GM18867 (cell line): ENCODE data around the gene DPY19L2.
"Not testable (repeated sequence)": the region's sequence is repeated elsewhere in the genome, so short reads cannot be mapped to it uniquely, and the experiment has no call there.

ENCODE experiments used
- ATAC-seq: cut with Tn5 transposase; IDR thresholded peaks from one replicate; pipeline ENCODE4 v1.9.1; 2021; ENCODE audit warnings: mild to moderate bottlenecking, moderate library complexity; ENCODE audit not compliant: unreplicated experiment

The DPY19L2 gene

DNA sequence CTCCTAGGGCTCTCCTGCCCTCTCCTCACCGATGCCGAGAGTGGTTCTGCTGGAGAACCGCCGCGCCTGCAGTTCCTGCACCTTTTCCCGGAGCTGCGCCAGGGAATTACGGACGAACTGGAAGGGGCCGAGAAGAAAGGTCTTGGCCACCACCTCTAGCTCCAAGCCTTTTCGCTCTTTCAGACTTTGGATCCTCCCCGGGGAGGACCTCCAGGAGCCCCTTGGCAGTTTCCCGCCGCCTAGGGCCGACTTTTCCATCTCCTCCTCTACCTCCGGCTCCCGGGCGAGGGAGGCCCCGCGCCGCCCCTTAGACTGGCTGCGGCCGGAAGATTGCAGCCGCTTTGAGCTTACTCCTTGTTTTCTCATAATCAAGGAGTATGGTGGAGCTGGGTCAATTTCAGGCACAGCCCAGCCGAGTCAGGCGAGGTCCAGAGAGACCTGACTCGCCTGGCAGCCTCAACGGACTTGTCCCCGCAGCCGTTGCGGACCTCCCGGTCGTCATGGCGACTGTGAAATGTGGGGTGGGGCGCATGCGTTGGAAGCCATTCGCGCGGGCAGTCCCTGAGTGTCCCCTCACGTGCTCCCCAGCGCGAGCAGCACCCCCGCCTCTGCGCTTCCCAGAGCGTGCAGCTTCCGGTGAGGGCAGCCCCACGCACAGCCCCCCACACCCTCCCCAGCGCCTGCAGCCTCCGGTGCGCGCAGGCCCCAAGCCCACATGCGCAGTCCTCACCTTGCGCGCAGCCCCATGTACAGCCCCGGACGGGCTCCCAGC is at the start of gene DPY19L2:
Gene DPY19L2 (minus strand): TSS at position 466 of the 772 bp plus-strand sequence. CDS start 100 bp downstream, at position 366.
- ATAC-seq: no peak

DNA sequence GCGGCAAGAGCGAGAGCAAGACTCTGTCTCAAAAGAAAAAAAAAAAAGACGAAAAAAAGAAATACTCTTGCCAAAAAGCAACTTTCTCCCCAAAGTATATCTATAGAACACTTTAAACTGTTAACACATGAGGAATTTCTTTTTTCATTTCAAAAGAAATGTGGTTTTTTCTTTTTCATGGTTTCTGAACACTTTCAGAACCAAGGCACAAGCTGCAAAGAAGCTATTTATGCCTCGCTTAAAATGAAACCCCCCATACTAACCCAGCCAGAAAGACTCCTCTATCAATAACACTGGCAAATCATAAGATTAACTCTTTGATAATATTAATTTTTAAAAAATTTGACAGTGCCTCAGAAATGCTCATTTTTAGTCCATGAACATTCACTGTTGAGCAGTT is 48.6 kb upstream of the DPY19L2 start:
- not testable (repeated sequence) for ATAC-seq

DNA sequence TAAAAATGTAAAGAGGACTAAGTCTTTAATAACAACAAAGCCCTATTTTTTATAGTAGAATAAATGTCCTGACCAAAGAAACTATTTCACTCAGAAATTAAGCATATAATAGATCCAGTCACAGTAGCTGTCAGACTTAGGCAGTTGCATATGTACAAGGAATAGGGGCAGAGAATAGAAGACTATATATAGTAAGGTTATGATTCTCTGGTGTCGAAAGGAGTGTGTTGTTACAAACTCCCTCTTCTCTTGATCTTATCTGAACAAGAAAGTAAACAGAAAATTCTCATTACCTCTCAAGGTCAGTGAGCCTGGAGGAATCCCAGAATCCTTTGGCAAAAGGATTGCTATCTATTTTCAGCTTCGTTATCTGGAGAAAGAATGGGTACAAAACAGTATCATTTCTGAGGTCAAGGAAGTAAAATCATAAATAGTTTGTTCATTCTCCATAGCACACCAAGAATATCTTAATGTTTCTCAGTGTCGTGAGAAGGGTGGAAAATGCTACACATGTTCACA is 46.9 kb upstream of the DPY19L2 start:
- ATAC-seq: not testable (repeated sequence)

DNA sequence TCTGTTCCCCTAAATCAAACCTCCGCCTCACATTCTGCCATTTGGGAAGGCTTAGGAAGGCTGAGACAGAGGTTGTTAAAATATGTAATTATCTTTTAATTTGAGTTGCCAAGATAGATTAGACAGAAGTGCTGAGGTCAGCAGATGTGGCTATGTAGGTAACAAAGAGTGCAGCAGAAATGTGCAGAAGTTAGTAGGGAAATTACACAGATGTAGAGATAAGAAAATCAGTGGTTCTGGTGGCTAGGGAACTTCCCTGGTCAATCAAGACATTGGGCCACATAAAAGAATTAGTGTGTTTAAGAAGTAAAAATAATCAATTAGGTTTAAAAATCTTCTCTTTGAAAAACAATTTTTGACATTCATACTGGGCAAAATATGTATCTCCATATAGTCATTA is 46.1 kb upstream of the DPY19L2 start:
- not testable (repeated sequence) for ATAC-seq

DNA sequence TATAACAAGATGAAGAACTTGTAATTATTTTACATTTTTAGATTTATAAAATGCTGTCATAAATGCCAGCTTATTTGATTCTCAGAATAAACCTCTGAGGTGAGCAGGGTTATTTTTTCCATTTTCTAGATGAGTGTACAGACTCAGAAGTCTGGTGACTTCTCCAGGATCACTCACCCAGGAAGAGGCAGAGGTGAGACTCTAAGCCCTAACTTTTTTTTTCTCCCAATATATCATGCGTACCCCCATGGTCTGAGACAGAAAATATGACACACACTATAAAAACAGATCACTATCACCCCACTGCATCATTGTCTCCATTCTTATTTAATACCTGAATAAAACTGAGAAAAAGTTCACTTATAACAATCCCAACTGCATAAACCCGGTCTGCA is 45.4 kb upstream of the DPY19L2 start:
- not testable (repeated sequence) for ATAC-seq

DNA sequence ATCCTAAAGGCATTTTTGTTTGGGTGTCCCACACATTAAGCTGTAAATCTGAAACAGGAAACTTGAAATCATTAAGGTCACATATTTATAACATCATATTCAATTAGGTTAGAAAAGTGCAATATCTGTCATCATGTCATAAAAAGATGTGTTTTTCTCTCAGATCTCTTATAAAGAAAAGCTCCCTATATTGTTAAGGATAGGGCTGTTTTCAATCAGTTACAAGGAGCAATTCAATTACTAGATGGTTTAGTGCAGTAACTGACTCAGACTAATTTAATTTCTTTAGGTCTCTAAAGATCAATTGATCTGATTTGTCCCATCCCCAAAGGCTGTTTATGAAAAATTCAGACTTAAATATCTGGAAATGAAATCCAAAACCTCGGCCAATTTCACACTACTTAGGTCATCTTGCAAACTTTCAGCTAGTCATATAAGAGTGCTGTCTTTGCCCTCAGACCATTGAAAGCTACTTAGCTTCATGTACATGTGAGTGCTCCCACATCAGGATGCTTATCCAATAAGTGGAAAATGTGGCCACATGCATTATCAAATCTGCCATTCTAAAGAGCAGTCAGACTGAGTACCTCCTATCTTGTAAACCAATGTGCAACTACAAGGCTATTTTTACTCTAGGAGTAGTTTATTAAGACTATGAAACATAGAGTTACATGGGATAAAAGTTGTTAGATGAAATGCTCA is 44.8 kb upstream of the DPY19L2 start:
- not testable (repeated sequence) for ATAC-seq

DNA sequence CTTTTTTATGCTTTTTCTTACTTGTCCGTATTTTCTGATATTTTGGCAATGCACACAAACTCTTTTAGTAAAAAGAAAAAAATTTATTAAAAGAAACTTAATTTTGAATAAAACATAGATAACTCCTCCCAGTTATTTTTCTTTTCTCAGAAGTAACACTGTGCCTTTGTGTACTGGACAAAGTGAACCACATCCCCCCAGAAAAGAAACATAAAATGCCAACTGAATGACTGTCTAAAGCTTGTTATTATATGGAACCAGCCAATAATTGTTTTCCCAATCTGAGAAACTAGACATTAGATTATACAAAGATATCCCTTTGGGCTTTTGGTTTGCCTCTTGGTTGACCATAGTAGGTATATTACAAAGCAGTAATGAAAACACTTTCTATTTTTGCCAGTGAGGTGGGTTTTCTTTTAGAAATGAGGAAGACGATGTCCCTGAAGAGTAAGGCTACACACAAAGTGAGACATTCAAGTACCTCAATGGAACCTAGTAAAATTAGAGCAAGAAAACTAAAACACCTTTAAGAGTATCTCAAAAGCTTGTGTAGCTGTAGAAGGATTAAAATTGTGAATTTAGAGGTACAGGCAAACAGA is 44.2 kb upstream of the DPY19L2 start:
- ATAC-seq: peak; percentile 42

DNA sequence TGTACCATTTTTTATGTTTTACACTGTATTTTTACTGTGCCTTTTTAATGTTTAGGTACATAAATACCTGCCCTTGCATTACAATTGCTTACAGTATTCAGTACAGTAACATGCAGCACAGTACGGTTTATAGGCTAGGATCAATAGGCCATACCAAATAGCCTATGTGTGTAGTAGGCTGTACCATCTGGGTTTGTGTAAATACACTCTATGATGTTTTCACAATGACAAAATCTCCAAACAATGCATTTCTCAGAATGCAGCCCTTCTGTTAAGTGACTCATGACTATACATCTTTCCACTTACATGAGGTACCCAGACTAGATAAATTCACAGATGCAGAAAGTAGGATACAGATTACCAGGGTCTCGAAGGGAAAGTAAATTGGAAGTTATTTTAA is 43.0 kb upstream of the DPY19L2 start:
- ATAC-seq: not testable (repeated sequence)

DNA sequence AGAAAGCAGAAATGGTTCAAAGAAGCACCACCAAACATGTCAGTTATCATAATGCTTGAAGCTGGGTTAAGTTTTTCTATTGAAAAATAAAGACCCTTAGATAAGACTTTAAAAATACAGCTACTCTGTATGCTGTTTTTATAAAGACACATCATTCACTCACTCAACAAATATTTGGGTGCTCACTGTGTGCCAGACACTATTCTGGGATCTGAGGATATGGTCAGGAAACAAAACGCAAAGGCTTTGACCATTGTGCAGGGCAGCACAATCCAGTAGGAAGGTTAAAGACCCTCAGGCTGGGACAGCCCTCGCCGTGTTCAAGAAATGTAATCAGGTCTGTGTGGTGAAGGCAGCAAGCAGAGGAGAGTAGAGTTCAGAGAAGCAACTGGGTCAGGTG is 38.0 kb upstream of the DPY19L2 start:
- ATAC-seq: no peak

DNA sequence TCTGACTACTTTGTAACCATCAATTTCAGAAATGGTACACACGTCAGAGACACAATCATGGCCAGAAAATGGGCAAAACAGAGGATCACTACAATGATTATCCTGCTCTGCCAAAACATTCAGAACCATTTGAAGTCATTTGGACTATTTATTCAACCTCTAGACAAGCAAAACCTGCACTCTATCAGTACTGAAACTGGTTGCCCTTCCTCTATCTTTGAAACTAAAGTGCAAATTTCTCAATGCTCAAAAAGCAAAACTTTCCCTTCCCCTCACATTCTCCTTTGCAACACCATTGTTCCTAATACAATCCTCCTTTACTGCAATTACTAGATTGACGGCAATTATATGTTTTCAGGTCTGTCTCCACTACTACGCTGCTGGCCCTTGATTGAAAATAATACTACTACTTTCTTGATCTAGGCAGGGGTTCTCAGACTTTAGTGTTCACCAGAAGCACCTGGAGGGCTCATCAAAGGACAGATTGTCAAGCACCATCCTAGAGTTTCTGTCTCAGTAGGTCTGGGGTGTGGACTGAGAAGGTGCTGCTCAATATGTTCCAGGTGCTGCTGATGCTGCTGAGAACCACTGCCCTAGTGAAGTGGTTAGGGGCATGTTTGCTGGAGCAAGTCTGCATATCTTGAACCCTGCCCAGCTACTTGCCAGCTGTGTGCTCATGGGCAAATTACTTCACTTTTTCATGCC is 31.5 kb upstream of the DPY19L2 start:
- peak; percentile 73 for ATAC-seq

DNA sequence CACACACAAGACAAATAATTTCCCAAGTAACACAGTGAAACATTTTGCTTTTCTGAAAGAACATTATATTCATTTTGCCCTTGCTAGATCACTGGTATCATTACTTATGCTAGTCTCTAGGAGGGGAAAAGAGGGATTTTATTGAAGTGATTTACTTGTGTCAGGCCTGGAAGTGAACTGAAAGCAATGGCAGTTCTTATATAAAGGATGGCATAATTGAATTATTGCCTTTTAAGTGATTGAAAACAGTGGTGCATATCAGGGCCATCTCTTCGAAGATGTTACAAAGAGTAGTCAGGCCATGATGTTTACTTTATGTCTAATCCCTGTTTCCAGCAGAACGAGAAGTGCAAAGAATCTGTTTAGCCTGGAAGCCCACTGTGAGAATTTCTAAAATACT is 30.7 kb upstream of the DPY19L2 start:
- not testable (repeated sequence) for ATAC-seq

DNA sequence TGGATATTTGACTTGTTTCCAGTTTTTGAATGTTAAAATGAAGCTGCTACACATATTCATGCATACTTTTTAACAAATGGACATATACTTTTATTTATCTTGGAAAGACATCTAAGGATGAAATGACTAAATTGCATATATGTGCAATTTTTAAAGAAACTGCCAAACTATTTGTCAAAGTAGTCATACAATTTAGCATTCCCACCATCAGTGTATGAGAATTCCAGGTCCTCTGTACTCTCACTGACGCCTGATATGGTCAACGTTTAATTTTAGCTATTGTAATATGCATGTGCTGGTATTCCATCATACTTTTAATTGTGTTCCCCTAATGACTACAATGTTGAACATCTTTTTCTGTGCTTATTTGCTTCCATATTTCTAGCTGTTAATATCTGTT is 22.5 kb upstream of the DPY19L2 start:
- not testable (repeated sequence) for ATAC-seq

DNA sequence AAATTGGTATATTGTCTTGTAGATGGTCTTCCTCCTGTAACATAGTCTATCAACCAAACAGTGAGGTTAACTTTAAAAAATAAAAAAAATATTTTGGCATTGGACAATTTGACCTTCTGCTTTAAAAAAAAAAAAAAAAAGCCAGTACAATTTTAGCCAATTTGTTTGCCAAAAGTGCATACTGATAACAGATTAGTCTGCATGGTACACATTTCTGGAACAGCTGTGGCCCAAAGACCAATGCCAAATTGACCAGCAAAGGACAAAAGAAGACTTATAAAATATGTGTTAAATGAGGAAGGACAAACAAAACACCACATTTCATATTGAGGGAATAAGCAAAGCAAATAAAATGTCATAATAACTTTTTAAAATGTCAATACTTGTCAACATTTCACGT is 20.8 kb upstream of the DPY19L2 start:
- ATAC-seq: not testable (repeated sequence)

DNA sequence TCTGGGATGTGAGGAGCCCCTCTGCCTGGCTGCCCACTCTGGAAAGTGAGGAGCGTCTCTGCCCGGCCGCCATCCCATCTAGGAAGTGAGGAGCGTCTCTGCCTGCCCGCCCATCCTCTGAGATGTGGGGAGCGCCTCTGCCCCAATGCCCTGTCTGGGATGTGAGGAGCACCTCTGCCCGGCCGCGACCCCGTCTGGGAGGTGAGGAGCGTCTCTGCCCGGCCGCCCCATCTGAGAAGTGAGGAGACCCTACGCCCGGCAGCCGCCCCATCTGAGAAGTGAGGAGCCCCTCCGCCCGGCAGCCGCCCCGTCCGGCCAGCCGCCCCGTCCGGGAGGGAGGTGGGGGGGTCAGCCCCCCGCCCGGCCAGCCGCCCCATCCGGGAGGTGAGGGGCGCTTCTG is 18.3 kb upstream of the DPY19L2 start:
- ATAC-seq: not testable (repeated sequence)

DNA sequence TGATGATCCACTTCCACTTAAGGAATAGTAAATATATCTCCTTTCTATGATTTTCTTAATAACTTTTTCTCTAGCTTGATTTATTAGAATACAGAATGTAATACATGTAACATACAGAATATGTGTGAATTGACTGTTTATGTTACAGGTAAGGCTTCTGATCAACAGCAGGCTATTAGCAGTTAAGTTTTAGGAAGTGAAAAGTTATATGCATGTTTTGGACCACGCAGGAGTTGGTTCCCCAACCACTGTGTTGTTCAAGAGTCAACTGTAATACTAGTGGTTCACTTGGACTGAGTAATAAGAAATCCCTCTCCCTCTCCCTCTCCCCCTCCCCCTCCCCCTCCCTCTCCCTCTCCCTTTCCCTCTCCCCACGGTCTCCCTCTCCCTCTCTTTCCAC is 17.5 kb upstream of the DPY19L2 start:
- not testable (repeated sequence) for ATAC-seq

DNA sequence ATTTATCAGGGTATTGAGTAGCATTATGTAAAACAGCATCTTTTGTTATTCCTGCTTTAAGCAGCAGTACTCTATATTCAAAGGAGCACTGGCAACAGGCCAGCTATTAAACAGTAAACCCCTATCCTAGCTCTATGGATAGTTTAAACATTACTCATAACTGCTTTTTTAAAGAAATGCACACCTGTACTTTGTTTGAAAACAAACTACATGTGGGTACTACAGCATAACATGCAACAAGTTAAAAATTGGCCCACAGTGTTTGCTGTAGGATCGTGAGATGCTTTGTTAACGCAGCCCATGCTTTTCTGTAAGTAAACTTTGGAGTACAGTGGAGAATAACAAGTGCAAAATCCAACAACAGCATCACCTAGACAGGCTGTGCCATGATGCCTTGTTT is 14.3 kb upstream of the DPY19L2 start:
- not testable (repeated sequence) for ATAC-seq

DNA sequence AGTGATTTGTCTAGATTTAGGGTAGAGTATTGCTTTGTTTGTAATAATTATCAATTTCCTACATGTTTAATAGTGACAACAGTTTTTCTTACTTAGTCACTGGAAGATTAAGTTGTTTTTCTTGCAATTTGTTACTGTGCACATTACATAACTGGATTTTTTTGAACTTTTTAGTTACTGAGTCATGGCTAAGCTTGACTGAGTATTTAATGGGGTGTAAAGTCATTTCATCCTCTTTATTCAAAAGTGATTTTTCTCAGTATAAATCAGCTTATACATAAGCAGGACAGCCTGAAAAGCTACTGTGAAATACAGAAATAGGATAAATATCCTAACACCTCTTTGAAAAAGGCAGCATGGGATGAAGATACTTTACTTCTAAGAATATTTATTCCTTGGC is 12.5 kb upstream of the DPY19L2 start:
- ATAC-seq: not testable (repeated sequence)

DNA sequence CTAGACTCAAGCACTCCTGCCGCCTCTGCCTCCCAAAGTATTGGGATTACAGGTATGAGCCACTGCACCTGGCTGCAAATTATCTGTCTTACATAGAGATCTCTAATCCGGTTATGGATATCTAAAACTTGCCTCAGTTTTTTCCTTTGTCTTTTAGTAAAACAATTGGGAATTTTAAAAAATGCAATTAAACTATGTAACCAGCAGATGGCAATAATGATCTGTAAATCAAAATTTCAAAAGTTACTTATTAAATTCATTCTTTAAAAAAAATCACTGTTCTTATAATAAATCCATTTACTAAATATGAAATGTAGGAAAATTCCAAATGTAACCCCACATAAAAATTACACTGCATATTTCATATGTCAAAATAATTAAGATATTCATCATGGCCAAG is 4.3 kb upstream of the DPY19L2 start:
- not testable (repeated sequence) for ATAC-seq

DNA sequence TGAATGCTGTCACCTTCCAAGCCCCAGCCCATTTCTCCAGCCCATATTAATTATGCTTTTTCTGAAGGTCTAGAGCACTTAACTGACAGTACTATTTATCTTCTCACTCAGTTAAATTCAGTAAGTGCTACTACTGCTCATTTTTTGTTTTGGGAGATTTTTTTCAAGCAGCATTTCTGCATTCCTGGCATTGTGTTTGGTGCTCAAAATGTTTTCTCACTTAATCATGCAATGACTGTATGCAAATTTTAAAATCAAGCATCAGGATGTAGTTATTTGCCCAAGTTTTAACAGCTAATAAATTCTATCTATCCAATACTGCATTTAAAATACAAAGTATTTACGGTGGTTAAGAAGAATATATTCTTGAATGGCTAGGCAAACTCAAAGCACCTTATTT is 1.6 kb upstream of the DPY19L2 start:
- not testable (repeated sequence) for ATAC-seq

DNA sequence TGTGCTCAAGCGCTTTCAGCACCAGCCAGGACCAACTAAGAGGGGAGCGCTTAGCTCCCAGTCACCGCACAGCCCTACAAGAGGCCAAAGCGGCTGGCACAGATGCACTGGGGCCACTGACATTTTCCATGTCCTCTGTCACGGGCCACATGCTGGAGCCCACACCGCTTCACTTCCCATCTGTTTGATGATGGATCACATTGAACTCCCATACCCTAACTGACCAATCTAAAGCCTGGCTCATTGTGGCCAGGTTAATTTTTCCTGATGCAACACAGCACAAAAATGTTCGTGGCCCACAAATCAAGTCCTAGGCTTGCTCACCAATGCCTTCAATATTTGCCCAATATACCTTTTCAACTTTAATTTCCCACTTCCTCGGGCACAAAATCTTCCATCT is 1.1 kb upstream of the DPY19L2 start:
- not testable (repeated sequence) for ATAC-seq

DNA sequence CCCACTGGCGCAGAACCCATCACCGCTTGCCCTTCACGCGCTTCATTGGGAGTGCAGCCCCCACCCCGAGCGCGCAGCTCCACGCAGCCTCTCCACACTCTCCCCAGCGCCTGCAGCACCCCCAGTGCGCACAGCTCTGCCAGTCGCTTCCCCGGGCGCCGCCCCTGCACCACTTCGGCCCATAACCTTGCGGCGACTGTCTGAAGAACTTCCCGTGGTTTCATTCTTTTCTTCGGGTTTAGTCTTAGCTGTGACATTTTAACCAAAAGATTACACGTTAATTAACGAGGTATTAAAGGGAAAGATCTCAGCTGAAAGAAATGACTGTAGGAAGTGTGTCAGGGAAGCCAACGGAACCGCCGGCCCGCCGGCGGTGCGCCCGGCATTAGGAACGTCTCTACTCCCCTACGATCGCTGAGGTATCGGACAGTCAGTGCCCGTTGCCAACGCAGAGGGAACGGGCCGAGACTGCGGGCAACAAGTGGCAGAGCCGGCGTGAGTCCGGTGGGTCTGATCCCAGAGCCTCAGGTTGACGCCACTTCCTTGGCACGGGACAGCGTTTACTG is 590 bp upstream of the DPY19L2 start:
- ATAC-seq: not testable (repeated sequence)
